Muscle of leg (tissue), 11 donors: Measurements from ENCODE around the gene CCNE1. TPM values are rescaled to one million over a fixed set of nuclear protein-coding genes. Genes with fewer than 3 reads are reported as not detected.
A peak's percentile ranks its signal among the peaks of the same experiment; 100 is the strongest.
"Not testable (repeated sequence)": the region's sequence is repeated elsewhere in the genome, so short reads cannot be mapped to it uniquely, and the experiment has no call there.

Experiments used
- DNase-seq: peaks from one replicate; pipeline ENCODE4 v3.0.0; 2013
- H3K27ac ChIP-seq: one replicate; pipeline ENCODE4 v1.5.1; 2013; ENCODE audit warnings: mild to moderate bottlenecking, low read length, control low read depth
- H3K27me3 ChIP-seq: one replicate; pipeline ENCODE4 v1.6.1; 2013; ENCODE audit warnings: low read length; ENCODE audit not compliant: control insufficient read depth, insufficient read depth
- H3K36me3 ChIP-seq: one replicate; pipeline ENCODE4 v1.6.1; 2013; ENCODE audit warnings: low read length; ENCODE audit not compliant: control insufficient read depth, insufficient read depth
- H3K4me1 ChIP-seq: one replicate; pipeline ENCODE4 v1.6.1; 2013; ENCODE audit warnings: low read length; ENCODE audit not compliant: control insufficient read depth, insufficient read depth
- H3K4me3 ChIP-seq: one replicate; pipeline ENCODE4 v1.5.1; 2013; ENCODE audit warnings: low read length, control low read depth
- H3K9me3 ChIP-seq: replicated peaks from 2 replicates; pipeline ENCODE4 v1.6.1; 2013; ENCODE audit warnings: low read depth, low read length; ENCODE audit not compliant: control insufficient read depth
- WGBS: methylation state at CpG from one replicate; pipeline ENCODE4 v1.1.5; 2013; ENCODE audit warnings: missing lambda C conversion rate; ENCODE audit not compliant: insufficient coverage; 5-methylcytosine and 5-hydroxymethylcytosine counted together
- polyA plus RNA-seq, 8 donors: library from polyadenylated mRNA; unstranded; fragments of 120-200 nt; gene quantifications; one replicate each; pipeline versions ENCODE4 v1.2.1 to v1.2.3, GENCODE V29; 2013; ENCODE audit warnings: inconsistent platforms in 1 of 8, low replicate concordance in 1 of 8; ENCODE audit not compliant: insufficient read length in 8 of 8, insufficient read depth in 1 of 8
- total RNA-seq: library from RNA; stranded (reverse); fragments of 120-200 nt; gene quantifications from one replicate; pipeline ENCODE4 v1.2.4, GENCODE V29; 2013

CCNE1 gene
- total and polyA plus RNA-seq, 9 donors: 18.0 to 24.9 (median 24.1) TPM

DNA sequence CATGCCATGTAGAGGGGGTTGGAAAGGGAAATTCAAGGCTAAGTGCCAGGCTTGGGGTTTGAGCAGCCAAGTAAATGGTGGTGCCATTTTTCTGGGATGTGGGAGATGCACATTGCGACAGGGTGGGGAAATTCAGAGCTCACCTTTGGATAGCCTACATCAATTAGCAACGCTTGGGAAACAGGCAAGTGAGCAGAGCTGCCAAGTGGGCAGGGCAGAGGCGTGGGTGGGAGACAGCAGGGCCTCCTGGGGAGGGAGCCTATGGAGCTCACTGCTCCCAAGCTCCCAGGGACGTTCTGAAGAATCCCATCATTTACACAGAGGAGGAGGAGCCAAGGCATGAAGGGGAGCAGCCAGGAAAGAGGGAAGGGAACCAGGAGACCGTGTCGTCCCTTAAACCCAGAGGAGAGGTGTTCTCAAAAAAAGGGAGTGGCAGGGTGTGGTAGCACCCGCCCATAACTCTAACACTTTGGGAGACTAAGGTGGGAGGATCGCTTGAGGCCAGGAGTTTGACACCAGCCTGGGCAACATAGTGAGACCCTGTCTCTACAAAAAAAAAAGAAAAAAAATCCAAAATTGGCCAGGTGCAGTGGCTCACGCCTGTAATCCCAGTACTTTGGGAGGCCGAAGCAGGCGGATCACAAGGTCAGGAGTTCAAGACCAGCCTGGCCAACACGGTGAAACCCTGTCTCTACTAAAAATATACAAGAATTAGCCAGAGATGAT is 11.5 kb upstream of the CCNE1 start:
- 56% methylated on average over 7 of the region's 12 CpGs for WGBS
- no peaks in the 10 kb centered on the region for H3K9me3 ChIP-seq
- H3K27me3 ChIP-seq: no peaks in the 10 kb centered on the region
- DNase-seq: no peak
- H3K4me3 ChIP-seq: no peak overlapping the region
- peaks cover 30% of the 10 kb centered on the region for H3K4me1 ChIP-seq
- H3K36me3 ChIP-seq: no peaks in the 10 kb centered on the region
- peak overlapping the region; percentile 86 for H3K27ac ChIP-seq

DNA sequence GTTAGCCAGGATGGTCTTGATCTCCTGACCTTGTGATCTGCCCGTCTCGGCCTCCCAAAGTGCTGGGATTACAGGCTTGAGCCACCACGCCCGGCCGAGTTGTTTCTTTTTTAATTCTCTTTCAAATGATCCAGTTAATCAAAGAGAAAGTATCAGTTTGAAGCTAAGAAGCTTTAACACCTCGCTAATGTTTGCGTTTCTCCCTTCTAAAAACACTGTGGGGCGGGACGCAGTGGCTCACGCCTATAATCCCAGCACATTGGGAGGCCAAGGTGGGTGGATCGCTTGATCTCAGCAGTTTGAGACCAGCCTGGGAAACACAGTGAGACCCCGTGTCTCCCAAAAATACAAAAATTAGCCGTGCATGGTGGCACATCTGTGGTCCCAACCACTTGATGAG is 7.8 kb upstream of the CCNE1 start:
- WGBS: 92% methylated on average over 8 of the region's 13 CpGs
- H3K27me3 ChIP-seq, H3K9me3 ChIP-seq, H3K4me3 ChIP-seq, H3K27ac ChIP-seq, H3K36me3 ChIP-seq, DNase-seq: not testable (repeated sequence)
- H3K4me1 ChIP-seq: peaks cover 47% of the 10 kb centered on the region

DNA sequence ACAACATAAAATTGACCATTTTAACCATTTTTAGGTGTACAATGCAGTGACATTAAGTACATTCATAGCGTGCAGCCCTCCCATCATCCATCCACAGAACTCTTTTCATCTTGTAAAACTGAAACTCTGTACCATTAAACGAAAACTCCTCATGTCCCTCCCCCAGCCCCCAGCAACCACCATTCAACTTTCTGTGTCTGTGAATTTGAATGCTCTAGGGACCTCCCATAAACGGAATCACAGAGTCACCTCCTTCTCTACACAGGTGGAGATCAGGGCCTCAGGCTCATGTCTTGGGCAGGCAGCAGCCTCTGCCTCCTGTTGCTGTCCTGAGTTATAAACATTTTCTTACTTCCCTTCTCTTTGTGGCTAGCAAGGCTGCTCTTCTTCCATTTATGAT is 7.3 kb upstream of the CCNE1 start:
- Histone ChIP-seq H3K9me3 (no peaks in the 10 kb centered on the region), H3K4me3 (no peak overlapping the region), H3K36me3 (no peaks in the 10 kb centered on the region), H3K27ac (peak overlapping the region; percentile 96), H3K4me1 (peaks cover 42% of the 10 kb centered on the region), H3K27me3 (no peaks in the 10 kb centered on the region)
- WGBS: 0% methylated on average over 1 of the region's 3 CpGs
- no peak for DNase-seq

DNA sequence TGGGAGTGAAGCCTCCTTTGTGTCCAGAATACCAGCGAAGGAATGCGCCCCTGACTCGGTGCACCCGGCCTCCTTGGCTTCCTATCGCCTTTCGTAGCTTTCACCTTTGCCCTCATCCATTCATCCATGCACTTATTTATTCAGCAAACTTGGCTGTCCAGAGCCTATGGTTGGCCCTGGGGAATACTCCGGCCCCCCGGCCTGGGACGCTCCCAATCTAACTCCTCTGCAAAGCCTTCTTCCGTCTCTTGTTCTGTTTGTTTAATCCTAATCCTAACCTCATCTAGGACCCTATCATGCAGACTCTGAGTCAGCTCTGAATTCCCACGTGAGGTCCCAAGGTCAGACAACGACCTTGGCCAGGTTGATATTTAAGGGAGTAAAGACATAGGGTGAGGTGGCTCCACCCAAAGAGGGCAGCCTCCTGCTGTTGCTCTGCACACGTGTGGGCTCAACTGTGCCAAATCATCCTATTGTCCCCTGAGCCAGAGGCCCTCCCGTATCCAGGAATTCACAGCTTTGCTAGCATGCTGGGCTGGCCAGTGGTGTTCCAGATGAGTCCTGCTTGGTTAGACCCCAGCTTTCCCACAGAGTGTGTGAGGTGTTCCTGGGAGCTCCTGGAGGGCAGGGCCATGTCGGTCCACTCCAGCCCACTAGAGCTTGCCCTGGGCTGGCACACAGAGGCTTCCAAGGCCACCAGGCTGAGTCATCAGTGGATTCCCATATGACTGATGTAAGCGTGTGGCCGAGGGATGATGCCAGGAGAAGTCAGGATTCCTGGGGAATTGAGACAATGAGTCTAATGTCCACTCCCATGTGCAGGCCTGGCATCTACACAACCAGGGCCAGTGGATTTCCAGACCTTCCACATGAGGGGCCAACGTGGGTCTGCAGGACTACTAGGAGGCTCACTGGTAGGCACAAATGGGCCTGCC is 6.5 kb upstream of the CCNE1 start:
- WGBS: 46% methylated on average over 15 of the region's 18 CpGs
- no peaks in the 10 kb centered on the region for H3K9me3 ChIP-seq
- DNase-seq: peak; percentile 76
- H3K4me1 ChIP-seq: peaks cover 37% of the 10 kb centered on the region
- H3K27me3 ChIP-seq: no peaks in the 10 kb centered on the region
- no peaks in the 10 kb centered on the region for H3K36me3 ChIP-seq
- H3K27ac ChIP-seq: peak overlapping the region; percentile 96
- no peak overlapping the region for H3K4me3 ChIP-seq

DNA sequence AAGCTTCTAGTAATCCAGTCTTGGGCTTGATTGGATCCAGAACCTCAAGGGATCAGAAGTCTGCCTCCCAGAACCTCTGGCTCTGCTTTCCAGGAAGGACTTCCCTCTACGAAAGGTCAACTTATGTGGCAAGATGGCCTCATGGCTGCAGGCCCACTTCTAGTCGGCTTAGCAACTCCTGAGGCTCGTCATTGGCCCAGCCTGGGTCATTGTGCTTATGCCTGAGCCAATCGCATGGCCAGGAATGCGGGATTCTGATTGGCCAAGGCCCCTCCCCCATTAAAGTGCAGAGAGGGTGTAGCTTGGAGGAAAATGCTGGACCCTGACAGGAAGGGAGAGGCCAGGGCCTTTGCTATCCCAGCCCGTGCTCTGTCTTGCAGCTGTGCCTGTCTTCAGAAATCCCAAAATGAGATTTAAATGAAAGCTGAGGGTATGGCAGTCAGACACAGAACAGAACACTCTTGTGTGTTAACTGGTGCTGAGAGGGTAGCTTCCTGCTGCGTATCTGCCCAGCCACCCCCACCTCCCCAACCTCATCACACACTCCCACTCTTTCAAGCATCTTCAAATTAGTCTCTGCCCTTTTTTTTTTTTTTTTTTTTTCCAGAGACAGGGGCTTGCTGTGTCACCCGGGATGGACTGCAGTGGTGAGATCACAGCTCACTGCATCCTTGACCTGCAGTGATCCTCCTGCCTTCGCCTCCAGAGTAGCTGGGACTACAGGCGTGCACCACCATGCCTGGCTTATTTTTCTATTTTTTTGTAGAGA is 5.5 kb upstream of the CCNE1 start:
- WGBS: 41% methylated on average over 6 of the region's 10 CpGs
- H3K9me3 ChIP-seq: no peaks in the 10 kb centered on the region
- peaks cover 45% of the 10 kb centered on the region for H3K4me1 ChIP-seq
- H3K27me3 ChIP-seq: no peaks in the 10 kb centered on the region
- H3K27ac ChIP-seq: peak overlapping the region; percentile 96
- H3K4me3 ChIP-seq: no peak overlapping the region
- no peaks in the 10 kb centered on the region for H3K36me3 ChIP-seq
- peak; percentile 99 for DNase-seq

DNA sequence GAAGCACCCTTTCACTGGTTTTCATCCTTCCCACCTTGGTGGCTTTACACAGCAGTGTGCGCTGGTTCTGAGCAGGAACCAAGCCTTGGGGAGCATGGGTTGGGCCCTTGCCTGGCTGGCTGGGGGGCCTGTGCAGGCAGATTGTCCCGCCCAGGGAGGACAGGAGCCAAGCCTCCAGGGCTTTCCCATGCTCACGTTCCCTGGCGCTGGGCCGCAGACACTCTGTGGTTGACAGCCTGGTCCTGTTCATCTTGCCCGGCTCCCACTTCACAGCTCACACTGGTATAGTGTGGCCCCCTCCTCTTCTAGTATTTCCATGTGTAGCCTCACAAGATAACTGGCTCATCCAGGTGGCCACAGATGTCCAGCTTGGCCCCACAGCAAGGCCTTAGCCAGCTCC is 4.6 kb upstream of the CCNE1 start:
- H3K27me3 ChIP-seq: no peaks in the 10 kb centered on the region
- whole genome bisulfite sequencing: 71% methylated on average over 6 of the region's 6 CpGs
- no peak for DNase-seq
- no peak overlapping the region for H3K4me3 ChIP-seq
- H3K4me1 ChIP-seq: peaks cover 45% of the 10 kb centered on the region
- peak overlapping the region; percentile 92 for H3K27ac ChIP-seq
- no peaks in the 10 kb centered on the region for H3K36me3 ChIP-seq
- H3K9me3 ChIP-seq: no peaks in the 10 kb centered on the region

DNA sequence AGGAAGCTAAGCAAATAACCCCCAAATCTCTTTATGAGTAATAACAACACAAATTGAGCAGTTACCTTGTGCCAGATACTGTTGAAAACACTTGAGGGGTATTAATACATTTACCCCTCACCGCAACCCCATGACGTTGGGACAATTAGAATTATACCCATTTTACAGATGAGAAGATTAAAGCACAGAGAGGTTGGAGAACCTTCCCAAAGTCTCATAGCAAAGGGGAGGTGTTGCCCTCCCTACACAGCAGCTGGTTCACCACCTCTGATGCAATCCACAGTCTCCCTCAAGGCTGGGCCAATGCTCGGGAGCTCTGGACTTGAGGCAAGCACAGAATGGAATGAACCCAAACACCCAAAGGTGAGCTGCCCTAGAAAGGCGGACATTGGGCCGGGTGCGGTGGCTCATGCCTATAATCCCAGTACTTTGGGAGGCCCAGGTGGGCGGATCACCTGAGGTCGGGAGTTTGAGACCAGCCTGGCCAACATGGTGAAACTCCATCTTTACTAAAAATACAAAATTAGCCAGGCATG is 3.9 kb upstream of the CCNE1 start:
- Histone ChIP-seq H3K4me1 (peaks cover 50% of the 10 kb centered on the region), H3K27me3 (no peaks in the 10 kb centered on the region), H3K36me3 (peaks cover under 1% of the 10 kb centered on the region), H3K27ac (peak overlapping the region; percentile 92), H3K9me3 (no peaks in the 10 kb centered on the region), H3K4me3 (no peak overlapping the region)
- DNase-seq: no peak
- 97% methylated on average over 4 of the region's 8 CpGs for WGBS

DNA sequence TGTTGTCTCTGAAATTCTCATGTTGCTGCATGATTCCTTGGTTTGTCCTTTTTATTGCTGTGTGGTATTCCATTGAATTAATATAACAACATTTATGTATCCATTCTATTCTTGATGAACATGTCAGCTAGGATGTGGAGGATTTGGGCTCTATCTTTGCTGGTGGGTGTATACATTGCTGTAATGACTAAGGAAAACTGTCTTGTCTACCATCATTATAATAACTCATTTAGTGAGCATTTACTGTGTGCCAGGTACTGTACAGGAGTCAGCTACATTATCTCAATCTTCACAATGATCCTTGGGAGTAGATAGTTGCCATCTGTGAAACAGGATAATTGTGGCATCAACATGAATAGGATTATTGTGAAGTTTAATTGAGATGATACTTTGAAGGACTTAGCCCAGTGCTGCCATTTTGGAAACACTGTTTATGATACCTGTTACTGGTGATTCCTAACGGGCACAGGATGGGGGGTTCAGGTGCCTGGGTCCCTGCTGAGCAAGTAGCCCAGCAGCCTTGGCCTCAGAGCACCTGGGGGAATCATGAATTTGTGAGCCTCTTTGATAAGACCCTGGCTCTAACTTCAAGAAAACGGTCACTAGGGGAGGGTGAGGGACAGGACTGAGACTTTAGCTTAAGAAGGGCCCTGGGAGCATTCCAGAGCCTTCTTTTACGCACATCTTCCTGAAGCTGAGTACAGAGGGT is 1.8 kb upstream of the CCNE1 start:
- Histone ChIP-seq H3K9me3 (no peaks in the 10 kb centered on the region), H3K27me3 (no peaks in the 10 kb centered on the region), H3K27ac (no peak overlapping the region), H3K36me3 (peaks cover 3% of the 10 kb centered on the region), H3K4me1 (peaks cover 57% of the 10 kb centered on the region), H3K4me3 (no peak overlapping the region)
- WGBS: 71% methylated on average over 3 of the region's 3 CpGs
- no peak for DNase-seq

DNA sequence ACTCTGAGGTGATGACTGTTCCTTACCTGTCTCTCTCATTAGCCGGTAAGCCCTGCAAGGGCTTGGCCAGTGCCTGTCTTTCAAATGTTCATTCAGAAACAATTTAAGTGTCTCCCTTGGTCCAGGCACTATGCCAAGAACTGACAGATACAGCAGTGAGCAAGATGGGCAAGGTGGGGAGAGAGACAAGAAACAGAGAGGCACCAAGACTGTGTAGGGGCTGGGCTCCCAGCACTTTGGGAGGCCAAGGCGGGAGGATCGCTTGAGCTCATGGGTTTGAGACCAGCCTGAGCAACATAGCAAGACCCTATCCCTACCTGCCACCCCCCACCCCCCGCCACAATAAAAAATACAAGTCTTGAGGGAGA is 1.3 kb upstream of the CCNE1 start:
- Histone ChIP-seq H3K36me3 (peaks cover 3% of the 10 kb centered on the region), H3K9me3 (no peaks in the 10 kb centered on the region), H3K27me3 (no peaks in the 10 kb centered on the region), H3K4me3 (no peak overlapping the region), H3K27ac (peak overlapping the region; percentile 66), H3K4me1 (peaks cover 54% of the 10 kb centered on the region)
- WGBS: no CpG with 5 or more reads among the region's 4 CpGs
- peak; percentile 63 for DNase-seq
